IPS DF 6.9 (cell line): ENCODE data around the gene LGI1.

ENCODE experiments used
- DNase-seq: peaks from one replicate; pipeline ENCODE4 v3.0.0-alpha.2; 2013; ENCODE audit warnings: low read depth, low spot score
- H3K27ac ChIP-seq: one replicate; pipeline ENCODE4 v1.5.1; 2013; ENCODE audit warnings: low read length, control low read depth
- H3K27me3 ChIP-seq: 2 replicates; pipeline ENCODE4 v1.6.1; 2013; ENCODE audit warnings: mild to moderate bottlenecking, low read length; ENCODE audit not compliant: control insufficient read depth, insufficient read depth
- H3K36me3 ChIP-seq: 2 replicates; pipeline ENCODE4 v1.6.1; 2013; ENCODE audit warnings: low read length; ENCODE audit not compliant: control insufficient read depth, insufficient read depth
- H3K4me1 ChIP-seq: 2 replicates; pipeline ENCODE4 v1.6.1; 2013; ENCODE audit warnings: low read length; ENCODE audit not compliant: control insufficient read depth, insufficient read depth
- H3K4me3 ChIP-seq: 2 replicates; pipeline ENCODE4 v1.5.1; 2013; ENCODE audit warnings: mild to moderate bottlenecking, low read length
- H3K9me3 ChIP-seq: 2 replicates; pipeline ENCODE4 v1.6.1; 2013; ENCODE audit warnings: low read length, inconsistent platforms; ENCODE audit not compliant: control insufficient read depth, insufficient read depth
- WGBS: extraction: QIAGEN DNeasy Blood & Tissue Kit; methylation state at CpG from one replicate; pipeline ENCODE4 v1.1.7; 2013; ENCODE audit warnings: mixed read lengths, missing lambda C conversion rate; ENCODE audit not compliant: insufficient read length, insufficient coverage; 5-methylcytosine and 5-hydroxymethylcytosine counted together

The LGI1 gene

GRCh38 chr10:93799155-93799708, 41.5 kb downstream of the LGI1 start:
- no peaks in the 10 kb centered on the region for H3K27me3 ChIP-seq
- no peaks in the 10 kb centered on the region for H3K4me1 ChIP-seq
- H3K9me3 ChIP-seq = no peaks in the 10 kb centered on the region
- no CpG with 5 or more reads among the region's 5 CpGs for WGBS
- no peak overlapping the region for H3K27ac ChIP-seq
- H3K4me3 ChIP-seq = no peak overlapping the region
- no peaks in the 10 kb centered on the region for H3K36me3 ChIP-seq
- DNase-seq = no peak

DNA sequence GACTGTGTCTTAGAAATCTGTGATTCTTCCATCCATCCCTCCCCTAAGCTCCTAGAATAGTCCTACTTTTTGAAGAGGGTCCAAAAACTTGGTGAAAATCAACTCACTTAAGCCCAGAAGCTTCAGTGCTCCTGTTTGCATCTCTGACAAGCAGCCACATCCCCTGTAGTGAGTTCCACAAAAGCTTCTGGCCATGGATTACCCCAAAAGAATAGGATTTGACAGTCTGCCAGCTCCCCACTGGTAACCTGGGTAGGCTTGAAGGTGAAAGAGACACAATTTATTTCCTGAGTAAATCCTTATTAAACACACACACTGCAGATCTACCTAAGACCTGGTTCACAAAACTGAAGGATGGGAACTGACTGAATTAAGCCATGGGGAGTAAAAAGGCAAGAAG, 46.5 kb downstream of the LGI1 start:
- Histone ChIP-seq H3K4me1 (no peaks in the 10 kb centered on the region), H3K27me3 (no peaks in the 10 kb centered on the region), H3K36me3 (no peaks in the 10 kb centered on the region), H3K4me3 (no peak overlapping the region), H3K27ac (no peak overlapping the region), H3K9me3 (no peaks in the 10 kb centered on the region)
- no peak for DNase-seq

- Histone ChIP-seq H3K4me1 (no peaks in the 10 kb centered on the region), H3K27me3 (no peaks in the 10 kb centered on the region), H3K4me3 (no peak overlapping the region), H3K36me3 (no peaks in the 10 kb centered on the region), H3K27ac (no peak overlapping the region), H3K9me3 (no peaks in the 10 kb centered on the region)
- no peak for DNase-seq
- WGBS = no CpG with 5 or more reads among the region's 2 CpGs
These were observed 49.2 kb downstream of the LGI1 start for GRCh38 chr10:93806903-93807302.

DNA sequence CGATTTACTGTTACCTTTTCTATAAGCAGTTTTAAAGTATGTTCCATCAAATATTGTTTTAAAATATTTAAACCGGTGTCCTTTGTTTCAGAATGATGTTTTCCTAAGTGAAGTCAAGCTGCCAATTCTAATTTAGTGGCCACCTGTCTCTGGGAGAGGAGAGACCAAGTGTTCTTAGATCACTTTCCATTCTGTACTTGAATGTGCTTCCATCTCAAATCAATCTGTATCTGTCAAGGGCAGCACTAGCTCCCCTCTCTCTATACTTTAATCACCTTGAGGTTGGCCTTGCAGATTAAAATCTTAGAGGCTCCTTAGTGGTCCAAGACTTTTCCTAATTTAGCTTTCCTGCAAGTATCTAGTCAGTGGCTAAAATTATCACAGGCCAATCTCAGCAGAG, 49.6 kb downstream of the LGI1 start:
- no peaks in the 10 kb centered on the region for H3K4me1 ChIP-seq
- no peak overlapping the region for H3K4me3 ChIP-seq
- H3K27ac ChIP-seq = no peak overlapping the region
- H3K27me3 ChIP-seq = no peaks in the 10 kb centered on the region
- no peaks in the 10 kb centered on the region for H3K36me3 ChIP-seq
- no peak for DNase-seq
- no peaks in the 10 kb centered on the region for H3K9me3 ChIP-seq
- no CpG with 5 or more reads among the region's 2 CpGs for WGBS

GRCh38 chr10:93812659-93813338, 55.1 kb downstream of the LGI1 start:
- H3K36me3 ChIP-seq = no peaks in the 10 kb centered on the region
- H3K27ac ChIP-seq = no peak overlapping the region
- H3K27me3 ChIP-seq = no peaks in the 10 kb centered on the region
- DNase-seq = no peak
- no CpG with 5 or more reads among the region's 1 CpG for WGBS
- H3K9me3 ChIP-seq = no peaks in the 10 kb centered on the region
- H3K4me1 ChIP-seq = no peaks in the 10 kb centered on the region
- H3K4me3 ChIP-seq = no peak overlapping the region

- Histone ChIP-seq H3K27me3 (no peaks in the 10 kb centered on the region), H3K27ac (no peak overlapping the region), H3K4me3 (no peak overlapping the region), H3K9me3 (no peaks in the 10 kb centered on the region), H3K4me1 (no peaks in the 10 kb centered on the region), H3K36me3 (no peaks in the 10 kb centered on the region)
- no peak for DNase-seq
- WGBS = no CpG with 5 or more reads among the region's 8 CpGs
These were observed 56.0 kb downstream of the LGI1 start for GRCh38 chr10:93813507-93814465.

GRCh38 chr10:93815304-93816096, 57.8 kb downstream of the LGI1 start:
- DNase-seq = no peak
- Histone ChIP-seq H3K4me1 (no peaks in the 10 kb centered on the region), H3K27me3 (no peaks in the 10 kb centered on the region), H3K27ac (no peak overlapping the region), H3K9me3 (no peaks in the 10 kb centered on the region), H3K36me3 (no peaks in the 10 kb centered on the region), H3K4me3 (no peak overlapping the region)
- no CpG with 5 or more reads among the region's 10 CpGs for WGBS

DNA sequence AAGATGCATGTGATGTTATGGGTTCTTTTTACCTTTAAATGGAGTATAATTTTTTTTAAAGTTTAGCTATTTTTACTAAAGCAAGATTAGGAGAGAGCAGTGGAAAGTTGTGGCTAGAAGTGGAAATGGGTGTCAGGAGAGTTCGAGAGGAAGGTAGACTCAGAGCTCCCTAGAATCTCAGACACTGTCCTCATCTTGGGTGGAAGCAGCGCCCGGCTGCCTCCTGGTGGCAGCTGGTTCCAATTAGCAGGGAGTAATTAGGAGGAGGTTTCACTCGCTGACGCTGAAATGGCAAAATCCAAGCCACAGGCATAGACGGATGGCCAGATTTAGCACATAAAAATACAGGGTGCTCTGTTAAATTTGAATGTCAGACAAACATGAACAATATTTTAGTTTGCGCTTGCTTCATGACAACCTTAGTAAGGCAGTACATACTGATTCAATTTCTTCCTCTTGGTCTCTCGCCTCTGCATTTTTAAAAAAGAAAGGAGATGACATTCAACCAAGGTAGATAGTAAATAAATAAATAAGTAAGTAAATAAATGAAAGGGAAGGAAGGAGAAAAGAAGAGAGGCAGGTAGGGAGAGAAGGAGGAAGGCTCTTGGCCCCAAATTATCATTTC, 58.5 kb downstream of the LGI1 start:
- DNase-seq = peak; percentile 50
- Histone ChIP-seq H3K27ac (no peak overlapping the region), H3K4me1 (no peaks in the 10 kb centered on the region), H3K4me3 (no peak overlapping the region), H3K36me3 (no peaks in the 10 kb centered on the region), H3K9me3 (no peaks in the 10 kb centered on the region), H3K27me3 (no peaks in the 10 kb centered on the region)
- no CpG with 5 or more reads among the region's 8 CpGs for WGBS

DNA sequence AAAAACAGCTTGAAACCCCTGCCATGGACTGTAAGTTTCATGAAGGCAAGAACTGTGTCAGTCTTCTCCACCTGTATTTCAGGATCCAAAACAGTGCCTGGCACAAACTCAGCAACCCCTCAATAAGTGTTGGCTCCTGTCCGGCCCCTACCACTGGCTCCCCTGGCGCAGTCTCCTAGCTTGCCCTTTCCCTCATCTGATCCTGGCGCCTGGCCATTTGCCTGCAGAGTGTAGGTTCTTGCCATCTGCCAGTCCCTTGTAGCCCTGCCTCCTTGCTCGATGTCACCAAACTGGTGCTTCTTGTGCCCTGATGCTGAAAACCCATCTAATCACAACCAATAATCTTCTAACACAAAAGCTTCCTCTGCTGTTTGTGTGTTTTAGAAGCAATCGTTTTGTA, 60.4 kb downstream of the LGI1 start:
- H3K36me3 ChIP-seq = no peaks in the 10 kb centered on the region
- no peaks in the 10 kb centered on the region for H3K27me3 ChIP-seq
- WGBS = no CpG with 5 or more reads among the region's 5 CpGs
- no peaks in the 10 kb centered on the region for H3K4me1 ChIP-seq
- H3K9me3 ChIP-seq = no peaks in the 10 kb centered on the region
- no peak overlapping the region for H3K27ac ChIP-seq
- H3K4me3 ChIP-seq = no peak overlapping the region
- DNase-seq = no peak

DNA sequence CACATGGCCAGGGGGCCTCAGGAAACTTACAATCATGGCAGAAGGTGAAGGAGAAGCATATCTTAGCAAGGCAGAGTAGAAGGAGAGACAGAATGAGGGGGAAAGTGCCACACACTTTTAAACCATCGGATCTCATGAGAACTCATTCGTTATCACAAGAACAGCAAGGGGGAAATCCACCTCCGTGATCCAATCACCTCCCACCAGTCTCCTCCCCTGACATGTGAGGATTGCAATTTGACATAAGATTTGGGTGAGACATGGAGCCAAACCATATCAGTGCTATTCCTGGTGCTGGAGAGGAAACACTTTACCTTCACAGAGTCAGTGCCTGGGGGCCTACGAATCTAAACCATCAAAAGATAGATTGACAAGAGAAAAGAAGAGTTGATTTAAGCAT, 61.8 kb downstream of the LGI1 start:
- WGBS = no CpG with 5 or more reads among the region's 4 CpGs
- Histone ChIP-seq H3K27ac (no peak overlapping the region), H3K27me3 (no peaks in the 10 kb centered on the region), H3K4me3 (no peak overlapping the region), H3K9me3 (no peaks in the 10 kb centered on the region), H3K36me3 (no peaks in the 10 kb centered on the region), H3K4me1 (no peaks in the 10 kb centered on the region)
- no peak for DNase-seq
